MV-4-11 (cell line): ENCODE results near the gene OS9.
A peak's percentile ranks its signal among the peaks of the same experiment; 100 is the strongest.
"Not testable (repeated sequence)": the region's sequence is repeated elsewhere in the genome, so short reads cannot be mapped to it uniquely, and the experiment has no call there.

ENCODE experiments used
- DNase-seq: peaks from one replicate; lab custom pipeline; 2025; lab: John Stamatoyannopoulos, UW

The OS9 gene

GRCh38 chr12:57693659-57694458, at the start of gene OS9:
Gene OS9 (plus strand): TSS chr12:57694132. CDS start chr12:57694162, 30 bp downstream.
- DNase-seq = peak; percentile 100

DNA sequence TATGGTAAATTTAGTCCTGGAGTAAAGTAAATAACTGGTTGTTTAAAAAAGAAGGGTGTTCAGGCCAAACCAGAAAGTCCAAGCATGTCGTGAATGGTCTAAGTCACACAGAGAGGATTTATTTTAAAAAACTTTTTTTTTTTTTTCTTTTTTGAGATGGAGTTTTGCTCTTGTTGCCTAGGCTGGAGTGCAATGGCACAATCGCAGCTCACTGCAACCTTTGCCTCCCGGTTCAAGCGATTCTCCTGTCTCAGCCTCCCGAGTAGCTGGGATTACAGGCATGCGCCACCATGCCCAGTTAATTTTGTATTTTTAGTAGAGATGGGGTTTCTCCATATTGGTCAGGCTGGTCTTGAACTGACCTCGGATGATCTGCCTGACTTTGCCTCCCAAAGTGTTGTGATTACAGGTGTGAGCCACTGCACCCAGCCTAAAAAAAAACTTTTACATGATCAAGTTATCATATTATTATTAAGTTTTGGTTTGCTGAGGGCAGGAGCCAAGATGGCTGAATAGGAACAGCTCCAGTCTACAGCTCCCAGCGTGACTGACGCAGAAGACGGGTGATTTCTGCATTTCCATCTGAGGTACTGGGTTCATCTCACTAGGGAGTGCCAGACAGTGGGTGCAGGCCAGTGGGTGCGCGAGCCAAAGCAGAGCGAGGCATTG, 47.8 kb upstream of the OS9 start:
- DNase-seq = not testable (repeated sequence)

- not testable (repeated sequence) for DNase-seq
These were observed 47.3 kb upstream of the OS9 start for GRCh38 chr12:57646659-57647049.

DNA sequence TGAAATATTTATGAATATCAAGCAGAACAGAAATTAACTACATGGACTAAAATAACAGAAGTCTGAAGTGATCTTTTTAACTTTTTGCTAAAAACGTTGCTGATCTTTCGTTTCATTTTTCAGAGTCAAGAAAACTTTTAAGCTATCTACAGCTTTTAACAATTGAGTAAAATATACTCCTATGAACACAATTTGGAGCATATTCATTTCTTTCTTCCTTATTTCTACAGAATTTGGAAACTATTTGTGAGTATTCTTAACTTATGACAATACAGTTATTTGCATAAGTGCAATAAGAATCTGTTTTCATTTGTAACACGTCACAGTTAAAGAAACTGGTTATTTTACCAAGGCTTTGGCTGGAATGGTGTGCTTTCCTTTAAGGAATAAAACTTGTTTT, 39.9 kb upstream of the OS9 start:
- no peak for DNase-seq

DNA sequence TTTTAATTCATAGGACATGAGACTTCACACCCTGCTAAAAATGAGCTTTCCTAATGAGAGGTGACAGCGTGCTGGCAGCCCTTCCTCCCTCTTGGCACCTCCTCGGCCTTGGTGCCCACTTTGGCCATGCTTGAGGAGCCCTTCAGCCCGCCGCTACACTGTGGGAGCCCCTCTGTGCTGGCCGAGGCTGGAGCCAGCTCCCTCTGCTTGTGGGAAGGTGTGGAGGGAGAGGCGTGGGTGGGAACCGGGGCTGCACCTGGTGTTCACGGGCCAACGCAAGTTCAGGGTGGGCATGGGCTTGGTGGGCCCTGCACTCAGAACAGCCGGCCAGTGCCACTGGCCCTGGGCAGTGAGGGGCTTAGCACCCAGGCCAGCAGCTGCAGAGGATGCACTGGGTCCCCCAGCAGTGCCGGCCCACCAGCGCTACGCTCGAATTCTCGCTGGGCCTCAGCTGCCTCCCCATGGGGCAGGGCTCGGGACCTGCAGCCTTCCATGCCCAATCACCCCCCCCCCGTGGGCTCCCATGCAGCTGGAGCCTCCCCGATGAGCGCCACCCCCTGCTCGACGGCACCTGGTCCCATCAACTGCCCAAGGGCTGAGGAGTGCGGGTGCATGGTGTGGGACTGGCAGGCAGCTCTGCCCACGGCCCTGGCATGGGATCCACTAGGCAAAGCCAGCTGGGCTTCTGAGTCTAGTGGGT, 38.2 kb upstream of the OS9 start:
- DNase-seq = no peak

- DNase-seq = not testable (repeated sequence)
These were observed 37.5 kb upstream of the OS9 start for GRCh38 chr12:57656408-57656807.

DNA sequence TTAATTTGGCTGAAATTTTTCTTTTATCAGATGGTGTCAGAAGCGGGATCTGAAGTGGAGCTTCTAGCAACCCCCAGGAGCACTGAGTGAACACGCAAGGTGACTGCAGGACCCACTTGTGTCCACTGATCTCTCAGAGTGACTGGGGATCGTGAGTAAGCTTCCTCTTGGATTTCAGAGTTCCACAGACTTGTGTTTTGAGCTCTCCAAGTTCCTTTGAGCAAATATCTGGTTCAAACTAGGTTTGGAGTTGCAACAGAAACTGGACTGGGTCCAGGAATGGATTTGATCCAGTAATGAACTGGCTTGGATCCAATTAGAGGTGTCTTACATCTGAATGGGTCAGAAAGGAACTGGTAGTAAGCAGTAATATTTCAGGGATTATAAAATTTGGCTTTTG, 36.2 kb upstream of the OS9 start:
- no peak for DNase-seq

DNA sequence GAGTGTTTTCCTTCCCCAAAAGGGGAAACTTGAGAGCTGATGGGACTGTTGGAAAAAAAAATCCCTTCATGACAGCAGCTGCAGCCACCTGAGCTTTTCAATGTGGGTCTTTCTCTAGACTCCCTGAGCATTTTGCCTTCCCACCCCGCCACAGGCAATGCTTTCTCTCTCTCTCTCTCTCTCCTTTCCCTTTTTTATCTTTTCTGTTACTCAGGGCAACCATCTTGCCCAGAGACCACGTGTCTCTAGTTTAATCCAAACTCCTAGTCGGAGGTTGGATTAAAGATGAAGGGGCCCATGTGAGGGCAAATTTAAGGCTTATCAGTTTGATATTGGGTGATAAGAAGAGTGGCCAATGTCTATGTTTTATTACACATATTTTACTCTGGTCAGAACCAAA, 35.0 kb upstream of the OS9 start:
- DNase-seq = no peak

- DNase-seq = no peak
These were observed 32.6 kb upstream of the OS9 start for GRCh38 chr12:57661376-57661775.

GRCh38 chr12:57665066-57665820, 28.7 kb upstream of the OS9 start:
- DNase-seq = not testable (repeated sequence)

DNA sequence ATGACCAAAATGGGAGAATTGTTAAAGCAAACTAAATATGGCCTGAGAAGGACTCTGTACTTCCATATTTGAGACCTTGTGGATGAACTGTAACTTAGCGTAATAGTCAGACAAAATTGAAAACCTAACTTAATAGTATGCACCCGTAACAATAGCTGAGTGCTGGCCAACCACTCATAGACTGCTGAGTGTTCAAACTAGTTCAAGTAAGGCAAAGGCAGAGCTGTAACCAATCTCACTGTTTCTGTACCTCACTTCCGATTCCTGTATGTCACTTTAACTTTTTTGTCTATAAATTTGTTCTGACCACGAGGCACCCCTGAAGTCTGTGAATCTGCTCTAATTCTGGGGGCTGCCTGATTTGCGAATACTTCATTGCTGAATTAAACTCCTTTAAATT, 27.0 kb upstream of the OS9 start:
- no peak for DNase-seq

- DNase-seq = not testable (repeated sequence)
These were observed 24.2 kb upstream of the OS9 start for GRCh38 chr12:57669691-57670090.

DNA sequence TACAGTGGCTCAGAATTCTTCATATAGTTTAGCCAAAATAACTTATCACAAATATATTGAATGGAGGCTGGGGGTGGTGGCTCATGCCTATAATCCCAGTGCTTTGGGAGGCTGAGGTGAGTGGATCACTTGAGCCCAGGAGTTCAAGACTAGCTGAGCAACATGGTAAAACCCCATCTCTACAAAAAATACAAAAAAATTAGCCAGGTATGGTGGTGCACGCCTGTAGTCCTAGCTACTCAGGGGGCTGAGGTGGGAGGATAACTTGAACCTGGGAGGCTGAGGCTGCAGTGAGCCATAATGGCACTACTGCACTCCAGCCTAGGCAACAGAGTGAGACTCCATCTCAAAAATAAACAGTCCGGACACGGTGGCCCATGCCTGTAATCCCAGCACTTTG, 22.1 kb upstream of the OS9 start:
- not testable (repeated sequence) for DNase-seq

DNA sequence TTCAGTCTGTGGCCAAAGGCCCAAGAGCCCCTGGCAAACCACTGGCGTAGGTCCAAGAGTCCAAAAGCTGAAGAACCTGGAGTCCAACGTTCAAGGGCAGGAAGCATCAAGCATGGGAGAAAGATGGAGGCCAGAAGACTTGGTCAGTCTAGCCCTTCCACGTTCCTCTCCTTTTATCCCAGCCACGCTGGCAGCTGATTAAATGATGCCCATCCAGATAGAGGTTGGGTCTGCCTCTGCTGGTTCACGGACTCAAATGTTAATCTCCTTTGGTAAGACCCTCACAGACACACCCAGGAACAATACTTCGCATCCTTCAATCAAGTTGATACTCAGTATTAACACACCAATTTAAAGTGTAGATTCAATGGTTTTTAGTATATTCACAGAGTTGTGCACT, 21.1 kb upstream of the OS9 start:
- DNase-seq = no peak

GRCh38 chr12:57674691-57675090, 19.2 kb upstream of the OS9 start:
- no peak for DNase-seq

GRCh38 chr12:57677947-57678346, 16.0 kb upstream of the OS9 start:
- not testable (repeated sequence) for DNase-seq

- no peak for DNase-seq
These were observed 14.2 kb upstream of the OS9 start for GRCh38 chr12:57679697-57680096.

- DNase-seq = no peak
These were observed 6.1 kb upstream of the OS9 start for GRCh38 chr12:57687862-57688261.

GRCh38 chr12:57688931-57689330, 5.0 kb upstream of the OS9 start:
- DNase-seq = no peak

DNA sequence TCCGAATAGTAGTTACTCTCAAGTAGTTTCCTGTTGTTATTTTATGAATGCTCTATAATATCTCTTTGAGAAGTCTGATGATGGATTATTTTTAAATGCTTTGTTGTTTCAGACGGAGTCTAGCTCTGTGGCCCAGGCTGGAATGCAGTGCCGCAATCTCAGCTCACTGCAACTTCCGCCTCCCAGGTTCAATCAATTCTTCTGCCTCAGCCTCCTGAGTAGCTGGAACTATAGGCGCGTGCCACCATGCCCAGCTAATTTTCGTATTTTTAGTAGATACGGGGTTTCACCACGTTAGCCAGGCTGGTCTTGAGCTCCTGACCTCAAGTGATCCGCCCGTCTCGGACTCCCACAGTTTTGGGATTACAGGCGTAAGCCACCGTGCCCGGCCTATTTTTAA, 1.4 kb upstream of the OS9 start:
- DNase-seq = no peak

DNA sequence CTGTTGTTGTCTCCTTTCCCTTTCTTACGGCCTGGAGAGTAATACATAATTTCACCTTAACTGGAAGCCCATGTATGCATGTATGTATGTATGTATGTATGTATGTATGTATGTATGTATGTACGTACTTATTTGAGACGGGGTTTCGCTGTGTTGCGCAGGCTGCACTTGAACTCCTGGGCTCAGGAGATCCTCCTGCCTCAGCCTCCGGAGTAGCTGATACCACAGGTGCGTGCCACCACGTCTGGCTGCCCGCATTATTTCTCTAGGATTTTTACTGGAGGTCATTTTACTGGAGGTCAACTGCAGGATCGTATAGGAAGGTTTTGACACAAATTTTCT, 644 bp upstream of the OS9 start:
- DNase-seq = no peak

- DNase-seq = no peak
These were observed 607 bp downstream of the OS9 start for GRCh38 chr12:57694459-57695019.
